H9 (cell line): ENCODE measurements around the gene POU2F1. TPM values are rescaled to one million over a fixed set of nuclear protein-coding genes. Genes with fewer than 3 reads are reported as not detected.

Experiments
- DNase-seq: peaks from one replicate; pipeline ENCODE4 v3.0.0-alpha.2; 2017
- H2AFZ ChIP-seq: one replicate; pipeline ENCODE4 v1.6.1; 2013; ENCODE audit warnings: mild to moderate bottlenecking, low read length, control low read depth, moderate library complexity
- H2AK5ac ChIP-seq: 2 replicates; pipeline ENCODE4 v1.6.1; 2013; ENCODE audit warnings: low read length, control low read depth, mixed read lengths; ENCODE audit not compliant: insufficient read length
- H2BK120ac ChIP-seq: one replicate; pipeline ENCODE4 v1.6.1; 2013; ENCODE audit warnings: low read depth, mild to moderate bottlenecking, low read length, control low read depth, inconsistent platforms; ENCODE audit not compliant: poor library complexity, severe bottlenecking
- H2BK12ac ChIP-seq: 2 replicates; pipeline ENCODE4 v1.6.1; 2013; ENCODE audit warnings: low read length, control low read depth, mixed read lengths, low read depth; ENCODE audit not compliant: insufficient read length
- H2BK15ac ChIP-seq: 2 replicates; pipeline ENCODE4 v1.6.1; 2013; ENCODE audit warnings: low read depth, low read length, control low read depth
- H2BK20ac ChIP-seq: one replicate; pipeline ENCODE4 v1.6.1; 2013; ENCODE audit warnings: low read depth, mild to moderate bottlenecking, low read length, control low read depth, inconsistent platforms; ENCODE audit not compliant: poor library complexity, severe bottlenecking
- H2BK5ac ChIP-seq: 2 replicates; pipeline ENCODE4 v1.6.1; 2013; ENCODE audit warnings: low read length, control low read depth, mixed read lengths; ENCODE audit not compliant: insufficient read length
- H3K14ac ChIP-seq: 2 replicates; pipeline ENCODE4 v1.6.1; 2013; ENCODE audit warnings: low read length, control low read depth; ENCODE audit not compliant: insufficient read depth
- H3K18ac ChIP-seq: 2 replicates; pipeline ENCODE4 v1.6.1; 2013; ENCODE audit warnings: low read depth, mild to moderate bottlenecking, mixed read lengths, low read length, control low read depth; ENCODE audit not compliant: insufficient read length
- H3K23ac ChIP-seq: 2 replicates; pipeline ENCODE4 v1.6.1; 2013; ENCODE audit warnings: low read length, control low read depth, mixed read lengths, low read depth; ENCODE audit not compliant: insufficient read length
- H3K23me2 ChIP-seq: 2 replicates; pipeline ENCODE4 v1.6.1; 2013; ENCODE audit warnings: low read depth, mild to moderate bottlenecking, mixed read lengths, low read length, control low read depth; ENCODE audit not compliant: insufficient read length, poor library complexity, severe bottlenecking
- H3K27ac ChIP-seq: 2 replicates; pipeline ENCODE4 v1.5.1; 2013; ENCODE audit warnings: low read length, control low read depth, mixed read lengths, low read depth; ENCODE audit not compliant: insufficient read length
- H3K27me3 ChIP-seq: 2 replicates; pipeline ENCODE4 v1.6.1; 2013; ENCODE audit warnings: low read length, control low read depth, inconsistent platforms; ENCODE audit not compliant: insufficient read depth
- H3K4ac ChIP-seq: 2 replicates; pipeline ENCODE4 v1.6.1; 2013; ENCODE audit warnings: low read depth, mild to moderate bottlenecking, control low read depth, inconsistent platforms, low read length, moderate library complexity
- H3K4me1 ChIP-seq: 2 replicates; pipeline ENCODE4 v1.6.1; 2013; ENCODE audit warnings: low read length, control low read depth, inconsistent platforms; ENCODE audit not compliant: insufficient read depth
- H3K4me2 ChIP-seq: 2 replicates; pipeline ENCODE4 v1.6.1; 2013; ENCODE audit warnings: low read length, control low read depth, mixed read lengths; ENCODE audit not compliant: insufficient read length, insufficient read depth
- H3K56ac ChIP-seq: 2 replicates; pipeline ENCODE4 v1.6.1; 2013; ENCODE audit warnings: low read depth, mild to moderate bottlenecking, mixed read lengths, low read length, control low read depth; ENCODE audit not compliant: insufficient read length
- H3K79me1 ChIP-seq: 2 replicates; pipeline ENCODE4 v1.6.1; 2013; ENCODE audit warnings: low read depth, mild to moderate bottlenecking, moderate library complexity, low read length, control low read depth, inconsistent platforms; ENCODE audit not compliant: insufficient read depth, poor library complexity, severe bottlenecking
- H3K79me2 ChIP-seq: 2 replicates; pipeline ENCODE4 v1.6.1; 2013; ENCODE audit warnings: low read length, control low read depth, inconsistent platforms; ENCODE audit not compliant: insufficient read depth
- H3K9ac ChIP-seq: 2 replicates; pipeline ENCODE4 v1.6.1; 2013; ENCODE audit warnings: low read length, control low read depth, mixed read lengths; ENCODE audit not compliant: insufficient read length; ENCODE audit errors: extremely low read depth
- H3K9me3 ChIP-seq: one replicate; pipeline ENCODE4 v1.6.1; 2013; ENCODE audit warnings: low read depth, low read length, inconsistent platforms; ENCODE audit not compliant: control insufficient read depth
- H3T11ph ChIP-seq: one replicate; pipeline ENCODE4 v1.6.1; 2013; ENCODE audit warnings: mild to moderate bottlenecking, low read length, control low read depth, inconsistent platforms
- H4K20me1 ChIP-seq: one replicate; pipeline ENCODE4 v1.6.1; 2013; ENCODE audit not compliant: control insufficient read depth, insufficient read length, insufficient read depth
- H4K5ac ChIP-seq: 2 replicates; pipeline ENCODE4 v1.6.1; 2013; ENCODE audit warnings: low read depth, mild to moderate bottlenecking, mixed read lengths, low read length, control low read depth; ENCODE audit not compliant: insufficient read length
- H4K8ac ChIP-seq: replicated peaks from 2 replicates; pipeline ENCODE4 v1.6.1; 2013; ENCODE audit warnings: low read length, control low read depth, mixed read lengths, low read depth; ENCODE audit not compliant: insufficient read length
- H4K91ac ChIP-seq: 2 replicates; pipeline ENCODE4 v1.6.1; 2013; ENCODE audit warnings: low read depth, mild to moderate bottlenecking, moderate library complexity, mixed read lengths, low read length, control low read depth; ENCODE audit not compliant: insufficient read length
- H3K27ac Mint-ChIP-seq, 3 experiments: 2 replicates in 2 of 3; 3 replicates in 1 of 3; pipeline ENCODE4 v1.8.0; 2020 to 2021; ENCODE audit warnings: mixed read lengths in 3 of 3, mild to moderate bottlenecking in 1 of 3, moderate library complexity in 1 of 3
- H3K27me3 Mint-ChIP-seq: 2 replicates; pipeline ENCODE4 v1.8.0; 2021; ENCODE audit warnings: low read depth, mild to moderate bottlenecking, moderate library complexity, mixed read lengths
- H3K36me3 Mint-ChIP-seq, 3 experiments: 2 replicates in 2 of 3; 3 replicates in 1 of 3; pipeline ENCODE4 v1.8.0; 2020 to 2021; ENCODE audit warnings: low read depth in 3 of 3, mixed read lengths in 3 of 3; ENCODE audit not compliant: insufficient read depth in 1 of 3
- H3K4me1 Mint-ChIP-seq, 2 experiments: 2 replicates each; pipeline ENCODE4 v1.8.0; 2020; ENCODE audit warnings: mixed read lengths in 2 of 2
- H3K4me3 Mint-ChIP-seq, 2 experiments: 2 replicates in 1 of 2; 3 replicates in 1 of 2; pipeline ENCODE4 v1.8.0; 2020 to 2021; ENCODE audit warnings: mild to moderate bottlenecking in 2 of 2, mixed read lengths in 2 of 2, moderate library complexity in 1 of 2
- H3K9me3 Mint-ChIP-seq, 2 experiments: 2 replicates in 1 of 2; 3 replicates in 1 of 2; pipeline ENCODE4 v1.8.0; 2020; ENCODE audit warnings: mild to moderate bottlenecking in 2 of 2, mixed read lengths in 2 of 2, moderate library complexity in 1 of 2
- CTCF ChIP-seq: fragments of 200-600 bp; sonication (generic); conservative IDR thresholded peaks from 3 replicates; pipeline ENCODE4 v1.8.0; 2021; ENCODE audit warnings: antibody characterized with exemption, mild to moderate bottlenecking
- whole genome bisulfite sequencing: extraction: QIAGEN DNeasy Blood & Tissue Kit; methylation state at CpG from one replicate; pipeline ENCODE4 v1.1.7; 2013; ENCODE audit warnings: missing lambda C conversion rate, low lambda C conversion rate, mixed read lengths; ENCODE audit not compliant: insufficient read length; ENCODE audit errors: extremely low coverage; 5-methylcytosine and 5-hydroxymethylcytosine counted together
- total RNA-seq: library from RNA; stranded (reverse); gene quantifications from 2 replicates; pipeline ENCODE4 v1.2.1, GENCODE V29; 2021

The POU2F1 gene
- total RNA-seq, 1 experiment from 2014 or later: 62.5 TPM

GRCh38 chr1:167467752-167468151 is 247.1 kb downstream of the POU2F1 start:
- no peaks in the 10 kb centered on the region for H3K27me3 ChIP-seq
- DNase-seq: no peak
- no peak overlapping the region for H2BK5ac ChIP-seq
- no peak overlapping the region for H4K8ac ChIP-seq
- Mint-ChIP-seq H3K4me3 (no peak overlapping the region), H3K36me3 (no peaks in the 10 kb centered on the region), H3K4me1 (peaks cover 38 to 40% of the 10 kb centered on the region in 2 experiments), H3K9me3 (no peaks in the 10 kb centered on the region), H3K27me3 (no peaks in the 10 kb centered on the region; the same call in 1 of the 2 replicates), H3K27ac (peak overlapping the region in 1 of 3 experiments; percentile 71; a peak in 1 of 7 replicates)
- no peak overlapping the region for H3K18ac ChIP-seq
- no peak overlapping the region for H4K5ac ChIP-seq
- H4K91ac ChIP-seq: no peak overlapping the region
- H2BK15ac ChIP-seq: no peak overlapping the region
- no peak overlapping the region for H3K56ac ChIP-seq
- no peaks in the 10 kb centered on the region for H3K79me2 ChIP-seq
- no peak overlapping the region for H3K9ac ChIP-seq
- H3K23me2 ChIP-seq: no peaks in the 10 kb centered on the region
- no peaks in the 10 kb centered on the region; the same call in 1 of the 2 replicates for H3K4me1 ChIP-seq
- H3K23ac ChIP-seq: no peak overlapping the region
- H2BK120ac ChIP-seq: no peak overlapping the region
- H3K9me3 ChIP-seq: no peaks in the 10 kb centered on the region
- no peaks in the 10 kb centered on the region for H3K79me1 ChIP-seq
- no peak overlapping the region for H2BK20ac ChIP-seq
- no peak overlapping the region for H2BK12ac ChIP-seq
- no peak overlapping the region for H3T11ph ChIP-seq
- no peak overlapping the region for H3K27ac ChIP-seq
- no peak for TF ChIP-seq CTCF
- no peak overlapping the region for H2AFZ ChIP-seq
- H3K14ac ChIP-seq: no peak overlapping the region
- no peak overlapping the region for H3K4ac ChIP-seq
- no peak overlapping the region for H3K4me2 ChIP-seq
- no CpG with 5 or more reads among the region's 9 CpGs for WGBS
- no peaks in the 10 kb centered on the region for H4K20me1 ChIP-seq
- H2AK5ac ChIP-seq: no peak overlapping the region
